ENCODE results near the gene CD27. TPM values are rescaled to one million over a fixed set of nuclear protein-coding genes. Genes with fewer than 3 reads are reported as not detected.
"Not testable (repeated sequence)": the region's sequence is repeated elsewhere in the genome, so short reads cannot be mapped to it uniquely, and the experiment has no call there.

The CD27 gene
- total RNA-seq, 6 experiments from 2014 or later: 0.19 to 0.28 TPM; not detected in 4

DNA sequence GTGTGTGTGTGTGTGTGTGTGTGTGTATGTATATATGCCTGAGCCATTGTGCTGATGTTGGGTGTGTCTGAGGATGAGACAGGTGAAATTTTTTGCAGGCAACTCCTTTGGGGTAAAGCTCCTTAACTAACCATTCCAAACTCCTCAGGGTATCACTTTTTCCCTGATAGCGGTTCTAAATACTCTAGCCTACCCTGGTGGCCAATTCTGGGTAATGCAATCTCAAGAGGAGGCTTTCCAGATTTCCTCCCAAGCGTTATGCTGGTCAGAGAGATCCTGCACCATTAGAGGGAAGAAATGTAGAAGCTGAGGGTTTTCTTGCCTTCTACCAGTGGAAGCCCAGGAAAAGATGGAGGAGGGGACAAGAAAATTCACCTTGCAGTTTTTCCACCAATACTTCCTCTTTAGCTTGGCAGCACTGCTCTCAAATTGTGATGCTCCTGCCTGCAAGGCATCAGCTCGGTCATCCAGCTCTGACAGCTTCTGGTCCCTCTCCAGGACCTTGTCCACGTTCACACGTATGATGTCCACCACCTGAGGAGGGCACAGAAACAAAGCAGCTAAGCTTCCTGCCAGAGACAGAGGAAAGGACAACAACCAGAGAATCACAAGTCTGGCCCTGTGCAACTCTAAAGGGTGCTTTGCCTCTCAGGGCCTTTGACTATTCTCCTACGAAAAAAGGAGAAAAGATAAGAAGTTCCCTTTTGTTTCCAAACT lies 20.9 kb downstream of the CD27 start:
- peaks cover 32% of the 10 kb centered on the region for H3K4me1 Mint-ChIP-seq (ENCODE audit: low read depth)
- peak; percentile 65 for DNase-seq
- peak overlapping the region; percentile 38; the same call in 1 of the 2 replicates for H3K27ac Mint-ChIP-seq
- H3K4me3 Mint-ChIP-seq: no peak overlapping the region
- peaks cover 6% of the 10 kb centered on the region for H3K27me3 Mint-ChIP-seq (ENCODE audit: insufficient read depth)
- H3K9me3 Mint-ChIP-seq: no peaks in the 10 kb centered on the region
- TF ChIP-seq, protein P1, sequence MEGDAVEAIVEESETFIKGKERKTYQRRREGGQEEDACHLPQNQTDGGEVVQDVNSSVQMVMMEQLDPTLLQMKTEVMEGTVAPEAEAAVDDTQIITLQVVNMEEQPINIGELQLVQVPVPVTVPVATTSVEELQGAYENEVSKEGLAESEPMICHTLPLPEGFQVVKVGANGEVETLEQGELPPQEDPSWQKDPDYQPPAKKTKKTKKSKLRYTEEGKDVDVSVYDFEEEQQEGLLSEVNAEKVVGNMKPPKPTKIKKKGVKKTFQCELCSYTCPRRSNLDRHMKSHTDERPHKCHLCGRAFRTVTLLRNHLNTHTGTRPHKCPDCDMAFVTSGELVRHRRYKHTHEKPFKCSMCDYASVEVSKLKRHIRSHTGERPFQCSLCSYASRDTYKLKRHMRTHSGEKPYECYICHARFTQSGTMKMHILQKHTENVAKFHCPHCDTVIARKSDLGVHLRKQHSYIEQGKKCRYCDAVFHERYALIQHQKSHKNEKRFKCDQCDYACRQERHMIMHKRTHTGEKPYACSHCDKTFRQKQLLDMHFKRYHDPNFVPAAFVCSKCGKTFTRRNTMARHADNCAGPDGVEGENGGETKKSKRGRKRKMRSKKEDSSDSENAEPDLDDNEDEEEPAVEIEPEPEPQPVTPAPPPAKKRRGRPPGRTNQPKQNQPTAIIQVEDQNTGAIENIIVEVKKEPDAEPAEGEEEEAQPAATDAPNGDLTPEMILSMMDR (IDR thresholded peaks at IDR 0.05): peak; percentile 89
- H3K36me3 Mint-ChIP-seq (ENCODE audit: low read depth): peaks cover 32% of the 10 kb centered on the region

- DNase-seq: no peak
- no peaks in the 10 kb centered on the region for H3K9me3 Mint-ChIP-seq
- peaks cover 36% of the 10 kb centered on the region for H3K4me1 Mint-ChIP-seq (ENCODE audit: low read depth)
- peaks cover 32% of the 10 kb centered on the region for H3K36me3 Mint-ChIP-seq (ENCODE audit: low read depth)
- H3K27me3 Mint-ChIP-seq (ENCODE audit: insufficient read depth): peaks cover 6% of the 10 kb centered on the region; the same call in 1 of the 2 replicates
- TF ChIP-seq, protein P1 (IDR thresholded peaks at IDR 0.05): no peak
- H3K27ac Mint-ChIP-seq: no peak overlapping the region
- H3K4me3 Mint-ChIP-seq: no peak overlapping the region
Observed at GRCh38 chr12:6466184-6466573, 21.4 kb downstream of the CD27 start.

DNA sequence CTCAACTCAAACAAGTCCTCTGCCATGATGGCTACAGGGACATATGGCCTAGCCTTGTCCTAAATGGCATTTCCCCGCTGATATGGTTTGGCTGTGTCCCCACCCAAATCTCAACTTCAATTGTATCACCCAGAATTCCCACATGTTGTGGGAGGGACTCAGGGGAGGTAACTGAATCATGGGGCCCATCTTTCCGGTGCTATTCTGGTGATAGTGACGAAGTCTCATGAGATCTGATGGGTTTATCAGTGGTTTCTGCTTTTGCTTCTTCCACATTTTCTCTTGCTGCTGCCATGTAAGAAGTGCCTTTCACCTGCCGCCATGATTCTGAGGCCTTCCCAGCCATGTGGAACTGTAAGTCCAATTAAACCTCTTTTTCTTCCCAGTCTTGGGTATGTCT lies 22.0 kb downstream of the CD27 start:
- not testable (repeated sequence) for H3K4me3 Mint-ChIP-seq; H3K9me3 Mint-ChIP-seq; DNase-seq; H3K27ac Mint-ChIP-seq; H3K27me3 Mint-ChIP-seq (ENCODE audit: insufficient read depth)
- peaks cover 42% of the 10 kb centered on the region for H3K4me1 Mint-ChIP-seq (ENCODE audit: low read depth)
- H3K36me3 Mint-ChIP-seq (ENCODE audit: low read depth): peaks cover 31% of the 10 kb centered on the region

DNA sequence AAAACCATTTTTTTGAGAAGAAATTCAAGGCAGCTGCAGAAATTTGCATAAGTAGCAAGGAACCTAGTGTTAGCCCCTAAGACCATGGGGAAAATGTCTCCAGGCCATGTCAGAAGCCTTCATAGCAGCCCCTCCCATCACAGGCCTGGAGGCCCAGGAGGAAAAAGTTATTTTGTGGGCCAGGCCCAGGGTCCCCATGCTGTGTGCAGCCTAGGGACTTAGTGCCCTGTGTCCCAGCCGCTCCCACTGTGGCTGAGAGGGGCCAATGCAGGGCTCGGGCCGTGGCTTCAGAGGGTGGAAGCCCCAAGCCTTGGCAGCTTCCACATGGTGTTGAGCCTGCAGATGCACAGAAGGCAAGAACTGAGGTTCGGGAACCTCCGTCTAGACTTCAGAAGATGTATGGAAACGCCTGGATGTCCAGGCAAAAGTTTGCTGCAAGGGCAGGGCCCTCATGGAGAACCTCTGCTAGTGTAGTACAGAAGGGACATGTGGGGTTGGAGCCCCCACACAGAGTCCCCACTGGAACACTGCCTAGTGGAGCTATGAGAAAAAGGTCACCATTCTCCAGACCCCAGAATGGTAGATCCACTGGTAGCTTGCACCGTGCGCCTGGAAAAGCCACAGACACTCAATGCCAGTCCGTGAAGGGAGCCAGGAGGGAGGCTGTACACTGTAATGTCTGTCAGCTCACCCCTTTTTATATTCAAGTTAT lies 23.0 kb downstream of the CD27 start:
- peaks cover 49% of the 10 kb centered on the region for H3K4me1 Mint-ChIP-seq (ENCODE audit: low read depth)
- DNase-seq; H3K9me3 Mint-ChIP-seq; H3K27me3 Mint-ChIP-seq (ENCODE audit: insufficient read depth): not testable (repeated sequence)
- H3K36me3 Mint-ChIP-seq (ENCODE audit: low read depth): peaks cover 25% of the 10 kb centered on the region
- peak overlapping the region; percentile 66 for H3K27ac Mint-ChIP-seq
- peak overlapping the region; percentile 92; the same call in 1 of the 2 replicates for H3K4me3 Mint-ChIP-seq

- peak overlapping the region; percentile 92 for H3K4me3 Mint-ChIP-seq
- H3K9me3 Mint-ChIP-seq: no peaks in the 10 kb centered on the region
- TF ChIP-seq, protein P1 (IDR thresholded peaks at IDR 0.05): no peak
- peaks cover 25% of the 10 kb centered on the region for H3K36me3 Mint-ChIP-seq (ENCODE audit: low read depth)
- peak; percentile 40 for DNase-seq
- H3K4me1 Mint-ChIP-seq (ENCODE audit: low read depth): peaks cover 49% of the 10 kb centered on the region
- peak overlapping the region; percentile 66 for H3K27ac Mint-ChIP-seq
- H3K27me3 Mint-ChIP-seq (ENCODE audit: insufficient read depth): peaks cover 6% of the 10 kb centered on the region; the same call in 1 of the 2 replicates
Observed at GRCh38 chr12:6468283-6468575, 23.5 kb downstream of the CD27 start.

- DNase-seq: no peak
- peaks cover 6% of the 10 kb centered on the region for H3K27me3 Mint-ChIP-seq (ENCODE audit: insufficient read depth)
- TF ChIP-seq, protein P1 (IDR thresholded peaks at IDR 0.05): no peak
- no peaks in the 10 kb centered on the region for H3K9me3 Mint-ChIP-seq
- peak overlapping the region; percentile 95; the same call in 1 of the 2 replicates for H3K27ac Mint-ChIP-seq
- H3K4me3 Mint-ChIP-seq: peak overlapping the region; percentile 92
- H3K36me3 Mint-ChIP-seq (ENCODE audit: low read depth): peaks cover 22% of the 10 kb centered on the region
- H3K4me1 Mint-ChIP-seq (ENCODE audit: low read depth): peaks cover 49% of the 10 kb centered on the region
Observed at GRCh38 chr12:6469092-6469491, 24.3 kb downstream of the CD27 start.

All from HFFc6 (cell line).